Measurements from ENCODE around the gene SPRR2D. TPM values are rescaled to one million over a fixed set of nuclear protein-coding genes. Genes with fewer than 3 reads are reported as not detected.

Gene SPRR2D
- total and polyA plus RNA-seq, 11 donors = 0.12 TPM; not detected in 10

DNA sequence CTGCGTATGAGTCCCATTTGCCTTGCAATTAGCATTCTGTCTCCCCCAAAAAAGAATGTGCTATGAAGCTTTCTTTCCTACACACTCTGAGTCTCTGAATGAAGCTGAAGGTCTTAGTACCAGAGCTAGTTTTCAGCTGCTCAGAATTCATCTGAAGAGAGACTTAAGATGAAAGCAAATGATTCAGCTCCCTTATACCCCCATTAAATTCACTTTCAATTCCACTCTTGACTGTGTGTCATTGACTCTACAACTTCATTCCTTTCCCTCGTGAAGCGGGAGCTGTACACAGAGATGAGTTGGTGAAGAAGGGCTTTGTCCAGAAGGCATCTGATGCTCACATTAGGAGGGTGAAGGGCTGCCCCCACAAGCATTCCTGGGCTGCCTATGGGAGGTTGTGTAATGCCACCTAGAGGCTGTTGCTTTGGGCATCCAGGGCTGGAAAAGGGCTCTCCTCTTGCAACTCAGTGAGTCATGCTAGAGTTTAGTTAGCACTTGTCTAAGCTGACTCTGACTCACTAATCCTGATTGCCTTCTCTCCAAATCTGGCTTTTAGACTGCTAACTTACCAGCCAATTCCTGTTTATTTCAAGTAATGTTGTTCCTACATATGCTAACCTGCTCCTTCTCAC is 8.1 kb downstream of the SPRR2D start:
- ATAC-seq = no peak

GRCh38 chr1:153032073-153032472 is 8.8 kb downstream of the SPRR2D start:
- H3K4me1 ChIP-seq = no peaks in the 10 kb centered on the region
- no peak for ATAC-seq
- H3K36me3 ChIP-seq = no peaks in the 10 kb centered on the region
- no peaks in the 10 kb centered on the region for H3K27me3 ChIP-seq
- TF ChIP-seq POLR2A (IDR thresholded peaks at IDR 0.05) = no peak
- TF ChIP-seq, protein P1, sequence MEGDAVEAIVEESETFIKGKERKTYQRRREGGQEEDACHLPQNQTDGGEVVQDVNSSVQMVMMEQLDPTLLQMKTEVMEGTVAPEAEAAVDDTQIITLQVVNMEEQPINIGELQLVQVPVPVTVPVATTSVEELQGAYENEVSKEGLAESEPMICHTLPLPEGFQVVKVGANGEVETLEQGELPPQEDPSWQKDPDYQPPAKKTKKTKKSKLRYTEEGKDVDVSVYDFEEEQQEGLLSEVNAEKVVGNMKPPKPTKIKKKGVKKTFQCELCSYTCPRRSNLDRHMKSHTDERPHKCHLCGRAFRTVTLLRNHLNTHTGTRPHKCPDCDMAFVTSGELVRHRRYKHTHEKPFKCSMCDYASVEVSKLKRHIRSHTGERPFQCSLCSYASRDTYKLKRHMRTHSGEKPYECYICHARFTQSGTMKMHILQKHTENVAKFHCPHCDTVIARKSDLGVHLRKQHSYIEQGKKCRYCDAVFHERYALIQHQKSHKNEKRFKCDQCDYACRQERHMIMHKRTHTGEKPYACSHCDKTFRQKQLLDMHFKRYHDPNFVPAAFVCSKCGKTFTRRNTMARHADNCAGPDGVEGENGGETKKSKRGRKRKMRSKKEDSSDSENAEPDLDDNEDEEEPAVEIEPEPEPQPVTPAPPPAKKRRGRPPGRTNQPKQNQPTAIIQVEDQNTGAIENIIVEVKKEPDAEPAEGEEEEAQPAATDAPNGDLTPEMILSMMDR (IDR thresholded peaks at IDR 0.05) = no peak
- no peak overlapping the region for H3K27ac ChIP-seq
- intact Hi-C loops (cut with DNase I) = no loop called here
- no peak overlapping the region for H3K4me3 ChIP-seq
- H3K9me3 ChIP-seq = no peaks in the 10 kb centered on the region
- DNase-seq = no peak

More for the DNA sequence above, 8.1 kb downstream of the SPRR2D start:
- no peak for TF ChIP-seq POLR2A (IDR thresholded peaks at IDR 0.05)
- TF ChIP-seq, protein P1 (IDR thresholded peaks at IDR 0.05) = no peak
- no peak overlapping the region for H3K27ac ChIP-seq
- 28 to 55% (median 47%) methylated on average over 3 of the region's 3 CpGs for WGBS, 4 donors
- DNase-seq = no peak
- no peaks in the 10 kb centered on the region for H3K9me3 ChIP-seq
- no peaks in the 10 kb centered on the region for H3K4me1 ChIP-seq
- no peak overlapping the region for H3K4me3 ChIP-seq
- H3K27me3 ChIP-seq = no peaks in the 10 kb centered on the region
- H3K36me3 ChIP-seq = no peaks in the 10 kb centered on the region
- intact Hi-C loops (cut with DNase I) = no loop called here

DNA sequence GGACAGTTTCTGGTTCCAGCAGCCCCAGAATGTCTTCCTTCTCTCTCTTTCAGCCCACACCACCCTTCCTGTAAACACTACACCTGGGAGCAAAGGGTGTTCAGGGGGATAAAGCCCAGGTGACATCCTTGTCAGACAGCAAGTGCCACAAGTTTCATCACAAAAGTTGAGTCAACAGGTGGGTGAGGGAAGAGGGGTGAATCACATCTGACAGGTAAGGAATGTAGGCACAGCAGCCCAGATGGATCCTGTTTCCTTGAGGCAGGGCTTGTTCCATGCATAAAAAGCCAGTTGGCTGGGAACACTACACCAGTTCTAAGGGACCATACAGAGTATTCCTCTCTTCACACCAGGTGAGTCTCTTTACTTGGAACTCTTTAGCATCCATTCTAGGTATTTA is 10.0 kb downstream of the SPRR2D start, which contains the start of gene SPRR1B:
Gene SPRR1B (plus strand): TSS at position 309 of the 400 bp plus-strand sequence. CDS start 1,143 bp downstream, outside the sequence.
- no peaks in the 10 kb centered on the region for H3K36me3 ChIP-seq
- no peaks in the 10 kb centered on the region for H3K9me3 ChIP-seq
- no peak within 1 kb of the TSS for H3K4me3 ChIP-seq
- no peak for DNase-seq
- intact Hi-C loops (cut with DNase I) = no loop called here
- no peak for TF ChIP-seq POLR2A (IDR thresholded peaks at IDR 0.05)
- TF ChIP-seq, protein P1 (IDR thresholded peaks at IDR 0.05) = no peak
- no peaks in the 10 kb centered on the region for H3K4me1 ChIP-seq
- no peak for ATAC-seq
- no peaks in the 10 kb centered on the region for H3K27me3 ChIP-seq
- H3K27ac ChIP-seq = no peak within 1 kb of the TSS

GRCh38 chr1:153028766-153029165 is 12.2 kb downstream of the SPRR2D start:
- TF ChIP-seq, protein P1 (IDR thresholded peaks at IDR 0.05) = no peak
- TF ChIP-seq POLR2A (IDR thresholded peaks at IDR 0.05) = no peak
- ATAC-seq (no peak), DNase-seq (no peak)
- Histone ChIP-seq H3K36me3 (no peaks in the 10 kb centered on the region), H3K4me3 (no peak overlapping the region), H3K27ac (no peak overlapping the region), H3K4me1 (no peaks in the 10 kb centered on the region), H3K9me3 (no peaks in the 10 kb centered on the region), H3K27me3 (no peaks in the 10 kb centered on the region)
- 41 to 63% (median 51%) methylated on average over 1 of the region's 1 CpG for WGBS, 4 donors
- intact Hi-C loops (cut with DNase I) = no loop called here

Data from heart left ventricle (tissue), 16 donors.